Upper lobe of right lung (tissue), 1 donor: ENCODE measurements around the gene SMOC2. TPM values are rescaled to one million over a fixed set of nuclear protein-coding genes. Genes with fewer than 3 reads are reported as not detected.
A peak's percentile ranks its signal among the peaks of the same experiment; 100 is the strongest.

ENCODE experiments used
- ATAC-seq: fragments of 200-7000 bp; cut with Tn5 transposase; one replicate; pipeline ENCODE4 v1.9.1; 2020; ENCODE audit warnings: mild to moderate bottlenecking, moderate library complexity
- DNase-seq: peaks from one replicate; pipeline ENCODE4 v3.0.0-alpha.2; 2020
- H3K27ac ChIP-seq: fragments of 200-600 bp; one replicate; pipeline ENCODE4 v1.8.0; 2022
- H3K27me3 ChIP-seq: fragments of 200-600 bp; one replicate; pipeline ENCODE4 v1.8.0; 2022; ENCODE audit warnings: mild to moderate bottlenecking
- H3K36me3 ChIP-seq: fragments of 200-600 bp; one replicate; pipeline ENCODE4 v1.8.0; 2022
- H3K4me1 ChIP-seq: fragments of 200-600 bp; one replicate; pipeline ENCODE4 v1.8.0; 2022
- H3K4me3 ChIP-seq: fragments of 200-600 bp; one replicate; pipeline ENCODE4 v1.8.0; 2022; ENCODE audit warnings: mild to moderate bottlenecking
- H3K9me3 ChIP-seq: fragments of 200-600 bp; one replicate; pipeline ENCODE4 v1.8.0; 2022
- CTCF ChIP-seq: fragments of 200-600 bp; IDR thresholded peaks from one replicate; pipeline ENCODE4 v1.8.0; 2022; ENCODE audit warnings: antibody characterized with exemption
- intact Hi-C: fragments of 100-400 bp; cut with DNase I; formaldehyde crosslinking; loops from one replicate; pipeline ENCODE4 v1.11.0; 2022
- total RNA-seq: library from RNA; stranded (reverse); fragmentation: NEBNext Ultra II Directional; extraction: Animal tissue kit (Norgen Biotek cat#: 25700); gene quantifications from one replicate; pipeline ENCODE4 v1.2.1, GENCODE V29; 2021
- donor health status: DM: no; HTN: yes; CAD: no; lungs with severe emphysema.

SMOC2 gene
- total RNA-seq, 1 donor from 2014 or later = 33.1 TPM

GRCh38 chr6:168596344-168596743 lies 155.4 kb downstream of the SMOC2 start:
- no peaks in the 10 kb centered on the region for H3K36me3 ChIP-seq

GRCh38 chr6:168597471-168597875 lies 156.5 kb downstream of the SMOC2 start:
- Histone ChIP-seq H3K36me3 (no peaks in the 10 kb centered on the region), H3K27ac (no peak overlapping the region), H3K4me3 (no peak overlapping the region), H3K9me3 (no peaks in the 10 kb centered on the region), H3K4me1 (no peaks in the 10 kb centered on the region), H3K27me3 (no peaks in the 10 kb centered on the region)
- no peak for TF ChIP-seq CTCF
- ATAC-seq (no peak), DNase-seq (no peak)
- intact Hi-C loops = no loop called here

More at GRCh38 chr6:168596344-168596743, 155.4 kb downstream of the SMOC2 start:
- H3K4me3 ChIP-seq = no peak overlapping the region
- no peaks in the 10 kb centered on the region for H3K27me3 ChIP-seq
- no peaks in the 10 kb centered on the region for H3K9me3 ChIP-seq
- intact Hi-C loops = no loop called here
- no peak overlapping the region for H3K27ac ChIP-seq
- H3K4me1 ChIP-seq = no peaks in the 10 kb centered on the region
- DNase-seq = no peak
- TF ChIP-seq CTCF = no peak
- no peak for ATAC-seq

GRCh38 chr6:168598251-168599117 lies 157.5 kb downstream of the SMOC2 start:
- DNase-seq (no peak), ATAC-seq (peak; percentile 21)

GRCh38 chr6:168599118-168599494 lies 158.1 kb downstream of the SMOC2 start:
- no peak overlapping the region for H3K4me3 ChIP-seq
- no peaks in the 10 kb centered on the region for H3K27me3 ChIP-seq
- no peak overlapping the region for H3K27ac ChIP-seq
- ATAC-seq (peak; percentile 35), DNase-seq (no peak)
- TF ChIP-seq CTCF = no peak
- no peaks in the 10 kb centered on the region for H3K36me3 ChIP-seq
- no peaks in the 10 kb centered on the region for H3K9me3 ChIP-seq
- intact Hi-C loops = no loop called here
- H3K4me1 ChIP-seq = no peaks in the 10 kb centered on the region

More at GRCh38 chr6:168598251-168599117, 157.5 kb downstream of the SMOC2 start:
- Histone ChIP-seq H3K27ac (no peak overlapping the region), H3K9me3 (no peaks in the 10 kb centered on the region), H3K27me3 (no peaks in the 10 kb centered on the region), H3K4me3 (no peak overlapping the region), H3K36me3 (no peaks in the 10 kb centered on the region), H3K4me1 (no peaks in the 10 kb centered on the region)
- intact Hi-C loops = no loop called here
- TF ChIP-seq CTCF = no peak

GRCh38 chr6:168599769-168600330 lies 158.9 kb downstream of the SMOC2 start:
- Histone ChIP-seq H3K4me1 (no peaks in the 10 kb centered on the region), H3K36me3 (no peaks in the 10 kb centered on the region), H3K27ac (no peak overlapping the region), H3K9me3 (no peaks in the 10 kb centered on the region), H3K27me3 (no peaks in the 10 kb centered on the region), H3K4me3 (no peak overlapping the region)
- DNase-seq (no peak), ATAC-seq (no peak)
- intact Hi-C loops = no loop called here
- TF ChIP-seq CTCF = no peak
